Measurements from ENCODE around the gene ACSL5. TPM values are rescaled to one million over a fixed set of nuclear protein-coding genes. Genes with fewer than 3 reads are reported as not detected.

Gene ACSL5
- polyA plus RNA-seq, 1 donor (not counting 4 experiments of a cell fraction or from before 2014, with no cell fraction given), result 0.04 TPM

GRCh38 chr10:112465299-112465883 is 91.5 kb downstream of the ACSL5 start:
- H4K20me1 ChIP-seq (ENCODE audit: control insufficient read depth, extremely low read depth, insufficient read depth, low read length), result no peaks in the 10 kb centered on the region
- FAIRE-seq (no peak), DNase-seq (ENCODE audit: low read depth, low spot score) (no peak)
- no peaks in the 10 kb centered on the region for H3K9me3 ChIP-seq (ENCODE audit: control insufficient read depth, low read depth, low read length)
- H3K9ac ChIP-seq (ENCODE audit: control insufficient read depth, extremely low read depth, insufficient read depth, low read length), result no peak overlapping the region
- H3K4me1 ChIP-seq (ENCODE audit: control insufficient read depth, extremely low read depth, insufficient read depth, low read length), result peaks cover 11% of the 10 kb centered on the region
- H3K9me1 ChIP-seq (ENCODE audit: control insufficient read depth, extremely low read depth, insufficient read depth, low read length), result no peaks in the 10 kb centered on the region
- no peak overlapping the region for H3K4me3 ChIP-seq (ENCODE audit: control insufficient read depth in 2 of 3, extremely low read depth in 1 of 3, insufficient read depth in 2 of 3, low read depth in 1 of 3, low read length in 3 of 3)
- no peak overlapping the region for H3K4me2 ChIP-seq (ENCODE audit: control insufficient read depth, extremely low read depth, insufficient read depth, low read depth, low read length)
- dilution Hi-C loops (cut with MboI; ENCODE audit: extremely low pct_ligation_motif_present, low sequenced_read_pairs), result no loop called here
- no peak overlapping the region for H2AFZ ChIP-seq (ENCODE audit: control insufficient read depth, low read length)
- no peak for TF ChIP-seq EZH2 (IDR thresholded peaks at IDR 0.05; ENCODE audit: low read length)
- no peak for TF ChIP-seq CTCF (optimal IDR thresholded peaks at IDR 0.05 in 1 of 3, IDR thresholded peaks at IDR 0.05 in 1 of 3, conservative IDR thresholded peaks at IDR 0.05 in 1 of 3; ENCODE audit: extremely low read depth in 1 of 3, insufficient read depth in 2 of 3, low read length in 3 of 3)
- H3K27me3 ChIP-seq (ENCODE audit: control insufficient read depth, extremely low read depth, insufficient read depth, low read length), result no peaks in the 10 kb centered on the region
- H3K27ac ChIP-seq (ENCODE audit: control insufficient read depth, insufficient read depth, low read length), result no peak overlapping the region
- H3K79me2 ChIP-seq (ENCODE audit: control insufficient read depth, insufficient read depth, low read length), result no peaks in the 10 kb centered on the region
- peaks cover 5 to 11% of the 10 kb centered on the region in 2 experiments for H3K36me3 ChIP-seq (ENCODE audit: control insufficient read depth in 2 of 2, extremely low read depth in 1 of 2, insufficient read depth in 2 of 2, low read length in 2 of 2)

- Histone ChIP-seq H3K4me2 (ENCODE audit: control insufficient read depth, extremely low read depth, insufficient read depth, low read depth, low read length) (no peak overlapping the region), H3K27me3 (ENCODE audit: control insufficient read depth, extremely low read depth, insufficient read depth, low read length) (no peaks in the 10 kb centered on the region), H3K27ac (ENCODE audit: control insufficient read depth, insufficient read depth, low read length) (no peak overlapping the region), H3K4me1 (ENCODE audit: control insufficient read depth, extremely low read depth, insufficient read depth, low read length) (no peaks in the 10 kb centered on the region), H4K20me1 (ENCODE audit: control insufficient read depth, extremely low read depth, insufficient read depth, low read length) (no peaks in the 10 kb centered on the region), H2AFZ (ENCODE audit: control insufficient read depth, low read length) (no peak overlapping the region), H3K4me3 (ENCODE audit: control insufficient read depth in 2 of 3, extremely low read depth in 1 of 3, insufficient read depth in 2 of 3, low read depth in 1 of 3, low read length in 3 of 3) (no peak overlapping the region), H3K9me1 (ENCODE audit: control insufficient read depth, extremely low read depth, insufficient read depth, low read length) (no peaks in the 10 kb centered on the region), H3K79me2 (ENCODE audit: control insufficient read depth, insufficient read depth, low read length) (no peaks in the 10 kb centered on the region), H3K9ac (ENCODE audit: control insufficient read depth, extremely low read depth, insufficient read depth, low read length) (no peak overlapping the region), H3K9me3 (ENCODE audit: control insufficient read depth, low read depth, low read length) (no peaks in the 10 kb centered on the region), H3K36me3 (ENCODE audit: control insufficient read depth in 2 of 2, extremely low read depth in 1 of 2, insufficient read depth in 2 of 2, low read length in 2 of 2) (peaks cover 5 to 11% of the 10 kb centered on the region in 2 experiments)
- FAIRE-seq (no peak), DNase-seq (ENCODE audit: low read depth, low spot score) (no peak)
- TF ChIP-seq CTCF (optimal IDR thresholded peaks at IDR 0.05 in 1 of 3, IDR thresholded peaks at IDR 0.05 in 1 of 3, conservative IDR thresholded peaks at IDR 0.05 in 1 of 3; ENCODE audit: extremely low read depth in 1 of 3, insufficient read depth in 2 of 3, low read length in 3 of 3), result no peak
- no peak for TF ChIP-seq EZH2 (IDR thresholded peaks at IDR 0.05; ENCODE audit: low read length)
- dilution Hi-C loops (cut with MboI; ENCODE audit: extremely low pct_ligation_motif_present, low sequenced_read_pairs), result no loop called here
These were observed 92.9 kb downstream of the ACSL5 start for GRCh38 chr10:112466802-112467201.

All from keratinocyte (primary cell).